NCI-H524 (cell line): Measurements from ENCODE around the gene CCDC68.

Source experiments
- DNase-seq, 2 experiments: peaks; one replicate each; lab custom pipeline; 2025; lab: John Stamatoyannopoulos, UW

Gene CCDC68

GRCh38 chr18:54961016-54961423 is 1.8 kb upstream of the CCDC68 start:
- DNase-seq: no peak

GRCh38 chr18:54960197-54960596 is 936 bp upstream of the CCDC68 start:
- no peak for DNase-seq

- no peak for DNase-seq
Measured at GRCh38 chr18:54957996-54958395, 1.3 kb downstream of the CCDC68 start.

- no peak for DNase-seq
Measured at GRCh38 chr18:54957296-54957832, 1.9 kb downstream of the CCDC68 start.

GRCh38 chr18:54956506-54956905 is 2.8 kb downstream of the CCDC68 start:
- DNase-seq: no peak

GRCh38 chr18:54952026-54952425 is 7.2 kb downstream of the CCDC68 start:
- no peak for DNase-seq

- DNase-seq: peak in 1 of 2 experiments; percentile 21
Measured at GRCh38 chr18:54950221-54950620, 9.0 kb downstream of the CCDC68 start.

- DNase-seq: peak in 1 of 2 experiments; percentile 13
Measured at GRCh38 chr18:54949588-54949987, 9.7 kb downstream of the CCDC68 start.

- DNase-seq: no peak
Measured at GRCh38 chr18:54948350-54948837, 10.9 kb downstream of the CCDC68 start.

- DNase-seq: peak; percentile 3 to 50
Measured at GRCh38 chr18:54947091-54947490, 12.2 kb downstream of the CCDC68 start.

- DNase-seq: no peak
Measured at GRCh38 chr18:54946149-54946581, 13.1 kb downstream of the CCDC68 start.

GRCh38 chr18:54945576-54946125 is 13.6 kb downstream of the CCDC68 start:
- no peak for DNase-seq

- DNase-seq: no peak
Measured at GRCh38 chr18:54942569-54942968, 16.7 kb downstream of the CCDC68 start.

- DNase-seq: no peak
Measured at GRCh38 chr18:54942144-54942543, 17.1 kb downstream of the CCDC68 start.

GRCh38 chr18:54939361-54939917 is 19.8 kb downstream of the CCDC68 start:
- no peak for DNase-seq

GRCh38 chr18:54938506-54938905 is 20.8 kb downstream of the CCDC68 start:
- DNase-seq: no peak

- DNase-seq: no peak
Measured at GRCh38 chr18:54932472-54932871, 26.8 kb downstream of the CCDC68 start.

- DNase-seq: no peak
Measured at GRCh38 chr18:54931152-54931551, 28.1 kb downstream of the CCDC68 start.

- no peak for DNase-seq
Measured at GRCh38 chr18:54928236-54928635, 31.0 kb downstream of the CCDC68 start.

- no peak for DNase-seq
Measured at GRCh38 chr18:54926593-54927325, 32.5 kb downstream of the CCDC68 start.

GRCh38 chr18:54924948-54925347 is 34.3 kb downstream of the CCDC68 start:
- no peak for DNase-seq

GRCh38 chr18:54923339-54923956 is 35.8 kb downstream of the CCDC68 start:
- DNase-seq: no peak

GRCh38 chr18:54919412-54919811 is 39.8 kb downstream of the CCDC68 start:
- no peak for DNase-seq
